Caco-2 (cell line): Measurements from ENCODE around the gene ZC3H4. TPM values are rescaled to one million over a fixed set of nuclear protein-coding genes. Genes with fewer than 3 reads are reported as not detected.
A peak's percentile ranks its signal among the peaks of the same experiment; 100 is the strongest.

ENCODE experiments used
- BruUV-seq: library from RNA; stranded (reverse); fragments of 400-500 nt; replicated peaks from 2 replicates; lab custom pipeline; 2021; lab: Mats Ljungman, UMichigan
- CTCF ChIA-PET: fragments of 300-600 bp; sonication (Branson Sonifier 250); formaldehyde crosslinking; loops from one replicate; lab custom pipeline; 2022; ENCODE audit warnings: antibody characterized with exemption; lab: Charles Lee
- POLR2A ChIA-PET: fragments of 300-600 bp; sonication (Branson Sonifier 250); formaldehyde crosslinking; loops from one replicate; lab custom pipeline; 2022; ENCODE audit warnings: antibody characterized with exemption; lab: Charles Lee
- DNase-seq, 2 experiments: peaks; one replicate each; pipeline versions ENCODE4 v3.0.0 to v3.0.0-alpha.2; 2020 to 2022
- H3K27me3 ChIP-seq: replicated peaks from 2 replicates; pipeline ENCODE4 v1.6.0; 2011; ENCODE audit warnings: low read length; ENCODE audit not compliant: control insufficient read depth, insufficient read depth
- H3K36me3 ChIP-seq: 2 replicates; pipeline ENCODE4 v1.5.1; 2011; ENCODE audit warnings: low read length; ENCODE audit not compliant: control insufficient read depth, insufficient read depth
- H3K4me1 ChIP-seq: fragments of 250-450 bp; sonication (Bioruptor Pico); 2 replicates; pipeline ENCODE4 v1.5.1; 2020; ENCODE audit warnings: mild to moderate bottlenecking
- H3K4me3 ChIP-seq: 2 replicates; pipeline ENCODE4 v1.5.1; 2011; ENCODE audit warnings: low read depth, mild to moderate bottlenecking, control low read depth, low read length
- H3K9me3 ChIP-seq: fragments of 250-450 bp; sonication (Bioruptor Pico); 2 replicates; pipeline ENCODE4 v1.5.1; 2020; ENCODE audit warnings: mild to moderate bottlenecking, moderate library complexity
- H3K27ac Mint-ChIP-seq: one replicate; pipeline ENCODE4 v1.8.0; 2022; ENCODE audit warnings: mixed read lengths; ENCODE audit not compliant: unreplicated experiment
- H3K27me3 Mint-ChIP-seq: one replicate; pipeline ENCODE4 v1.8.0; 2022; ENCODE audit warnings: mixed read lengths; ENCODE audit not compliant: insufficient read depth, unreplicated experiment
- H3K36me3 Mint-ChIP-seq: one replicate; pipeline ENCODE4 v1.8.0; 2022; ENCODE audit warnings: mild to moderate bottlenecking, mixed read lengths; ENCODE audit not compliant: insufficient read depth, unreplicated experiment
- H3K4me1 Mint-ChIP-seq: one replicate; pipeline ENCODE4 v1.8.0; 2022; ENCODE audit warnings: low read depth, mixed read lengths; ENCODE audit not compliant: unreplicated experiment
- H3K4me3 Mint-ChIP-seq: one replicate; pipeline ENCODE4 v1.8.0; 2022; ENCODE audit warnings: mild to moderate bottlenecking, moderate library complexity, mixed read lengths; ENCODE audit not compliant: unreplicated experiment
- H3K9me3 Mint-ChIP-seq: one replicate; pipeline ENCODE4 v1.8.0; 2022; ENCODE audit warnings: mixed read lengths; ENCODE audit not compliant: unreplicated experiment
- intact Hi-C: fragments of 100-400 bp; cut with micrococcal nuclease; formaldehyde crosslinking; loops from one replicate; pipeline ENCODE4 v1.10.0; 2022; ENCODE audit not compliant: unreplicated experiment
- total RNA-seq: library from RNA; stranded (reverse); gene quantifications from 2 replicates; pipeline ENCODE4 v1.2.3, GENCODE V29; 2022
- TF ChIP-seq, protein P1 (sequence below), 2 experiments: fragments of 200-600 bp in 1 of 2; IDR thresholded peaks; 1 replicate in 1 of 2; 2 replicates in 1 of 2; pipeline versions ENCODE4 v1.5.1 to v1.8.0; 2011 to 2022; ENCODE audit warnings: antibody characterized with exemption in 1 of 2, control low read depth in 1 of 2, inconsistent platforms in 1 of 2, low read depth in 1 of 2, low read length in 1 of 2, mild to moderate bottlenecking in 1 of 2, moderate library complexity in 1 of 2; ENCODE audit not compliant: insufficient read depth in 1 of 2, severe bottlenecking in 1 of 2, unreplicated experiment in 1 of 2

Gene ZC3H4
- total RNA-seq, 1 experiment from 2014 or later = 70.3 TPM

DNA sequence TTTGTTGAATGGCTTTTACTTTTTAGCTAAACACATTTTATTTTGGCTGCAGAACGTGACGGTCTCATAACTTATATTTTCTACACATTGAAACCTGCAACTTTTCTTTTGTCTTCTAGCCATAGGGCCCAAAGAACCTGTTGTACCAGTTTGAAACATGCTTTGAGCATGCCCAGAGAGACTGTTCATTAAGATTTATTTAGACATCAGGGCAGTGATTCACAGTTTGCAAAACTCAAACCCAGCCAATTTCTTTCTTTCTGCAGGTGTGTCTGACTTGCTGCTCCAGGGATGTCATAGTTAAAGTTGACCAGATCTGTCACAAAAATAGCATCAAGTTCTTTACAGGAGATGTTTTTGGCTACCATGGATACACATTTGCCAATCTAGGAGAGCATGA lies 39.1 kb upstream of the ZC3H4 start:
- POLR2A ChIA-PET = no interaction called here
- H3K36me3 ChIP-seq = peaks cover 3% of the 10 kb centered on the region
- Mint-ChIP-seq H3K4me3 (peak overlapping the region; percentile 3), H3K36me3 (peaks cover 100% of the 10 kb centered on the region), H3K9me3 (no peaks in the 10 kb centered on the region), H3K27ac (peak overlapping the region; percentile 31), H3K4me1 (peaks cover 36% of the 10 kb centered on the region), H3K27me3 (no peaks in the 10 kb centered on the region)
- TF ChIP-seq, protein P1, sequence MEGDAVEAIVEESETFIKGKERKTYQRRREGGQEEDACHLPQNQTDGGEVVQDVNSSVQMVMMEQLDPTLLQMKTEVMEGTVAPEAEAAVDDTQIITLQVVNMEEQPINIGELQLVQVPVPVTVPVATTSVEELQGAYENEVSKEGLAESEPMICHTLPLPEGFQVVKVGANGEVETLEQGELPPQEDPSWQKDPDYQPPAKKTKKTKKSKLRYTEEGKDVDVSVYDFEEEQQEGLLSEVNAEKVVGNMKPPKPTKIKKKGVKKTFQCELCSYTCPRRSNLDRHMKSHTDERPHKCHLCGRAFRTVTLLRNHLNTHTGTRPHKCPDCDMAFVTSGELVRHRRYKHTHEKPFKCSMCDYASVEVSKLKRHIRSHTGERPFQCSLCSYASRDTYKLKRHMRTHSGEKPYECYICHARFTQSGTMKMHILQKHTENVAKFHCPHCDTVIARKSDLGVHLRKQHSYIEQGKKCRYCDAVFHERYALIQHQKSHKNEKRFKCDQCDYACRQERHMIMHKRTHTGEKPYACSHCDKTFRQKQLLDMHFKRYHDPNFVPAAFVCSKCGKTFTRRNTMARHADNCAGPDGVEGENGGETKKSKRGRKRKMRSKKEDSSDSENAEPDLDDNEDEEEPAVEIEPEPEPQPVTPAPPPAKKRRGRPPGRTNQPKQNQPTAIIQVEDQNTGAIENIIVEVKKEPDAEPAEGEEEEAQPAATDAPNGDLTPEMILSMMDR (IDR thresholded peaks at IDR 0.05; ENCODE audit: insufficient read depth in 1 of 2, low read depth in 1 of 2, low read length in 1 of 2, severe bottlenecking in 1 of 2, unreplicated experiment in 1 of 2) = no peak
- H3K9me3 ChIP-seq = no peaks in the 10 kb centered on the region
- CTCF ChIA-PET = interaction anchor here (0.6 to 1.2 kb wide), 2 partner anchors 57 to 91 kb away, joined by 3 to 5 read pairs; no protein-coding TSS in a partner anchor
- no TSS peak for BruUV-seq
- peak in 1 of 2 experiments; percentile 55 for DNase-seq
- intact Hi-C loops = loop anchor here (2.0 kb wide), 1 partner anchor 22 kb away; the partner anchor contains the start of gene SAE1
- H3K4me3 ChIP-seq = no peak overlapping the region
- peaks cover 33% of the 10 kb centered on the region for H3K4me1 ChIP-seq
- H3K27me3 ChIP-seq = no peaks in the 10 kb centered on the region

DNA sequence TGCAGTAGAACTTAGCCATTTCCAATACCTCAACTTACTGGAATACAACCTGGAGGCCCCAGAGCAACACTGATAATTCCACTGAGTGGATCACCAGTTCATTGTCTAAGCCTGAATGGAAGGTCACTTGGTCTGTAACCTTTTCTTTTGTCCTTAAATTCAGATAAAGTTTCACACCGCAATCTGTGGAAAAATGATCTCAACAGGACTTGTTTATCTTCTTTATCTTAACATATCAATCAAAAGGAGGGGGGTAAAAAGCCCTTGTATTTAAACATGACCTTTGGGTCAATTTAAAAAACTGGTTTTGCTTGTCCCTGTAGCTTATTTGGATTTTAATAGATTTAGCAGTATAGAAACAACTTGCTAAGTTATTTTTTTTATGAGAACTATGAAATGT lies 38.6 kb upstream of the ZC3H4 start:
- H3K4me1 Mint-ChIP-seq = peaks cover 36% of the 10 kb centered on the region
- ChIA-PET CTCF (interaction anchor here (0.6 to 1.2 kb wide), 2 partner anchors 56 to 92 kb away, joined by 3 to 5 read pairs; no protein-coding TSS in a partner anchor), POLR2A (no interaction called here)
- Histone ChIP-seq H3K4me3 (no peak overlapping the region), H3K27me3 (no peaks in the 10 kb centered on the region), H3K36me3 (peaks cover 3% of the 10 kb centered on the region), H3K9me3 (no peaks in the 10 kb centered on the region), H3K4me1 (peaks cover 32% of the 10 kb centered on the region)
- TF ChIP-seq, protein P1 (IDR thresholded peaks at IDR 0.05; ENCODE audit: insufficient read depth in 1 of 2, low read depth in 1 of 2, low read length in 1 of 2, severe bottlenecking in 1 of 2, unreplicated experiment in 1 of 2) = no peak
- peaks cover 100% of the 10 kb centered on the region for H3K36me3 Mint-ChIP-seq
- H3K27me3 Mint-ChIP-seq = no peaks in the 10 kb centered on the region
- H3K9me3 Mint-ChIP-seq = no peaks in the 10 kb centered on the region
- intact Hi-C loops = loop anchor here (2.0 kb wide), 1 partner anchor 21 kb away; the partner anchor contains the start of gene SAE1
- no TSS peak for BruUV-seq
- peak in 1 of 2 experiments; percentile 34 for DNase-seq
- peak overlapping the region; percentile 3 for H3K4me3 Mint-ChIP-seq
- H3K27ac Mint-ChIP-seq = peak overlapping the region; percentile 31

DNA sequence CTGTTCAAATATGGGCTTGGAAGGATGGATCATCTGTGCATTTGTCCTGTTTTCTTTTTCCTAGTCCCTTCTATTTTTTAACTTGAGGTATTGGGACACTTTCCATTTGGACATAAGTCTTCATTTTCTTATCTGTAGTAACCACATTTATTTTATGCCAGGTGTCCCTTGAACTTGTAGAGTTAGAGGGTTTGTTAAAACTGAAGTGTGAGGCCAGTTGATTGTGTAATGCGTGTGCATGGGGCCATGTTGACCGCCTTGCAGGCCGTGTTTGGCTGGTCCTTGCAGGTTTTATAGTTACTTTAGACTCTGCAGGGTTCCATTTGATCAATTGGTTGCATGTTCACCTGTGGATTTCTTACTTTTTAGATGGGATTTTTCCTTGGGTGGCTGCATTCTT lies 38.1 kb upstream of the ZC3H4 start:
- peak overlapping the region; percentile 3 for H3K4me3 Mint-ChIP-seq
- CTCF ChIA-PET = no interaction called here
- Histone ChIP-seq H3K4me1 (peaks cover 26% of the 10 kb centered on the region), H3K36me3 (peaks cover 3% of the 10 kb centered on the region), H3K9me3 (no peaks in the 10 kb centered on the region), H3K27me3 (no peaks in the 10 kb centered on the region), H3K4me3 (no peak overlapping the region)
- peaks cover 31% of the 10 kb centered on the region for H3K4me1 Mint-ChIP-seq
- no peak for DNase-seq
- TF ChIP-seq, protein P1 (IDR thresholded peaks at IDR 0.05; ENCODE audit: insufficient read depth in 1 of 2, low read depth in 1 of 2, low read length in 1 of 2, severe bottlenecking in 1 of 2, unreplicated experiment in 1 of 2) = no peak
- peaks cover 100% of the 10 kb centered on the region for H3K36me3 Mint-ChIP-seq
- POLR2A ChIA-PET = no interaction called here
- H3K27ac Mint-ChIP-seq = peak overlapping the region; percentile 31
- H3K27me3 Mint-ChIP-seq = no peaks in the 10 kb centered on the region
- no TSS peak for BruUV-seq
- no peaks in the 10 kb centered on the region for H3K9me3 Mint-ChIP-seq
- intact Hi-C loops = loop anchor here (2.0 kb wide), 1 partner anchor 21 kb away; the partner anchor contains the start of gene SAE1
